ENCODE results near the gene KRTAP10-11. TPM values are rescaled to one million over a fixed set of nuclear protein-coding genes. Genes with fewer than 3 reads are reported as not detected.
"Not testable (repeated sequence)": the region's sequence is repeated elsewhere in the genome, so short reads cannot be mapped to it uniquely, and the experiment has no call there.

KRTAP10-11 gene
- total RNA-seq, 1 donor from 2014 or later = not detected

DNA sequence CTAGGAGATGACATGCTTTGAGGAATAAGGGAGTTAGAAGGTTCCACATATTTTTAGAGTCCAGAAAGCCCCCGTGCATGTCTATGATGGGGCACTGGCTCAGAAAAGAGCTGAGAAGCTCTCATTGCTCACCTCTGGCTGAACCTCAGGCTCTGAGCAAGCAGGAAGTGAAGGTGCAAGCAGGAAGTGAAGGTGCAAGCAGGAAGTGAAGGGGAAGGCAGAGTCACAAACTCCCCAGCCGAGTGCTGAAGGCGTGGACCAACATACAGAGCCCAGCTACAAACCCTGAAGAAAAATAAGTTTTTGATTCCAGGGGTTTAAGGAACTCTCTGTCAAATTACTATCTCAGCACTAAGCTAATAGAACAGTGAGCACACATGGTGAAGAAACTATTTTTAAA lies 27.3 kb upstream of the KRTAP10-11 start:
- ATAC-seq (peak; percentile 44), DNase-seq (no peak)
- Histone ChIP-seq H3K4me3 (no peak overlapping the region), H3K4me1 (no peaks in the 10 kb centered on the region), H3K27ac (peak overlapping the region; percentile 39), H3K36me3 (no peaks in the 10 kb centered on the region), H3K9me3 (peaks cover 9% of the 10 kb centered on the region), H3K27me3 (no peaks in the 10 kb centered on the region)
- TF ChIP-seq, protein P1, sequence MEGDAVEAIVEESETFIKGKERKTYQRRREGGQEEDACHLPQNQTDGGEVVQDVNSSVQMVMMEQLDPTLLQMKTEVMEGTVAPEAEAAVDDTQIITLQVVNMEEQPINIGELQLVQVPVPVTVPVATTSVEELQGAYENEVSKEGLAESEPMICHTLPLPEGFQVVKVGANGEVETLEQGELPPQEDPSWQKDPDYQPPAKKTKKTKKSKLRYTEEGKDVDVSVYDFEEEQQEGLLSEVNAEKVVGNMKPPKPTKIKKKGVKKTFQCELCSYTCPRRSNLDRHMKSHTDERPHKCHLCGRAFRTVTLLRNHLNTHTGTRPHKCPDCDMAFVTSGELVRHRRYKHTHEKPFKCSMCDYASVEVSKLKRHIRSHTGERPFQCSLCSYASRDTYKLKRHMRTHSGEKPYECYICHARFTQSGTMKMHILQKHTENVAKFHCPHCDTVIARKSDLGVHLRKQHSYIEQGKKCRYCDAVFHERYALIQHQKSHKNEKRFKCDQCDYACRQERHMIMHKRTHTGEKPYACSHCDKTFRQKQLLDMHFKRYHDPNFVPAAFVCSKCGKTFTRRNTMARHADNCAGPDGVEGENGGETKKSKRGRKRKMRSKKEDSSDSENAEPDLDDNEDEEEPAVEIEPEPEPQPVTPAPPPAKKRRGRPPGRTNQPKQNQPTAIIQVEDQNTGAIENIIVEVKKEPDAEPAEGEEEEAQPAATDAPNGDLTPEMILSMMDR (IDR thresholded peaks at IDR 0.05) = no peak
- intact Hi-C loops (cut with DNase I) = no loop called here

DNA sequence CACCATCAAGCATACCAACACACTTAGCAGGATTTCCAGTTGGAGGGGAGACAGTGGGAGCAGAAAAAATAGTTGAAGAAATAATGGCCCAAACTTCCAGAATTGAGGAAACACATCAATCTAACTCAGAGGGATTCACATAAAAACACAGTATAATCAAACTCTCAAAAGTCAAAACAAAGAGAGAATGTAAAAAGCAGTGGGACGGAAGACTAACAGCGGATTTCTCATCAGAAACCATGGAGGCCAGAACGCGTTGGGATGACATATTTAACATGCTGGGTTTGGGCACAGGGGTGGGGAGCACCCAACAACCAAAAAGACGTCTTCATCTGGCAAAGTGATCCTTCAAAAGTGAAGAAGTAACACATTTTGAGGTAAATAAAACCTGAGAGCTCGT lies 26.3 kb upstream of the KRTAP10-11 start:
- Histone ChIP-seq H3K4me3 (no peak overlapping the region), H3K27me3 (no peaks in the 10 kb centered on the region), H3K4me1 (no peaks in the 10 kb centered on the region), H3K36me3 (no peaks in the 10 kb centered on the region), H3K27ac (no peak overlapping the region), H3K9me3 (peaks cover 12% of the 10 kb centered on the region)
- DNase-seq = no peak
- intact Hi-C loops (cut with DNase I) = no loop called here
- no peak for ATAC-seq
- TF ChIP-seq, protein P1 (IDR thresholded peaks at IDR 0.05) = no peak

DNA sequence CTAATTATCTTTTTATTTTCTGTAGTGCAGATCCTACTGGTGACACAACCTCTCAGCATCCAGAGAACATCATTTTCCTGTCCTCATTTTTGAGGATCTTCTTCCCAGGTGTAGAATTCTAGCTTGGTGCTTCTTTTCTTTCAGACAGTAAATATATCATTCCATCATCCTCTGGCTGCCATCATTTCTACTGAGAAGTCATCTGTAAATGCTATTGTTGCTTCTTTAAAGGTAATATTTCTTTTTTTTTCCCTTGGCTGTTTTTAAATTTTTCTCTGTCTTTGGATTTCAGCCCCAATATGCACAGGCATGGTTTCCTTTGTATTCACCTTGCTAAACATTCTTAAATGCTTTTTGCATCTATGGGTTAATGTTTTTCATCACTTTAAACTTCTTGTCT lies 22.6 kb upstream of the KRTAP10-11 start:
- H3K4me1 ChIP-seq = no peaks in the 10 kb centered on the region
- no peak overlapping the region for H3K4me3 ChIP-seq
- DNase-seq (no peak), ATAC-seq (no peak)
- H3K27ac ChIP-seq = no peak overlapping the region
- H3K27me3 ChIP-seq = no peaks in the 10 kb centered on the region
- H3K36me3 ChIP-seq = no peaks in the 10 kb centered on the region
- intact Hi-C loops (cut with DNase I) = no loop called here
- TF ChIP-seq, protein P1 (IDR thresholded peaks at IDR 0.05) = no peak
- peaks cover 12% of the 10 kb centered on the region for H3K9me3 ChIP-seq

DNA sequence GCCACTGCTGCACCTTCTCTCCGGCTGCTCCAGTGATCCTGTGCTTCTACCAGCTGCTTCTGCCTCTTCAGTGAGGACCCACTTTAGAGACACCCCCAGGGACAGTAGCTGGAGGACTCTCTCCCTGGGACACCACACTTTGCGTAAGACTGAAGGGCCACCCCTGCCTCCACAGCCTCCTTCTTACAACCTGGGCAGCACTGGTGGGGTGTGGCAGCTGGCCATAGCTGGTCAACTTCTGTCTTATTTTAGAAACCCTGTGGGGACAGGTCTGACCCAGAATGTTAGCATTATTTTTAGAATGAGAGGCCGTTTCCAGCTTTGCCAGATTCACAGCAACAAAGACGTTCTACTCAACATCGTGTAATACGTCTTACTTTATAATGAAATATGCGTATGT lies 20.5 kb upstream of the KRTAP10-11 start:
- intact Hi-C loops (cut with DNase I) = no loop called here
- no peak overlapping the region for H3K4me3 ChIP-seq
- DNase-seq = no peak
- no peaks in the 10 kb centered on the region for H3K36me3 ChIP-seq
- H3K27ac ChIP-seq = no peak overlapping the region
- H3K27me3 ChIP-seq = no peaks in the 10 kb centered on the region
- peaks cover 12% of the 10 kb centered on the region for H3K9me3 ChIP-seq
- H3K4me1 ChIP-seq = no peaks in the 10 kb centered on the region
- TF ChIP-seq, protein P1 (IDR thresholded peaks at IDR 0.05) = no peak
- ATAC-seq = no peak

DNA sequence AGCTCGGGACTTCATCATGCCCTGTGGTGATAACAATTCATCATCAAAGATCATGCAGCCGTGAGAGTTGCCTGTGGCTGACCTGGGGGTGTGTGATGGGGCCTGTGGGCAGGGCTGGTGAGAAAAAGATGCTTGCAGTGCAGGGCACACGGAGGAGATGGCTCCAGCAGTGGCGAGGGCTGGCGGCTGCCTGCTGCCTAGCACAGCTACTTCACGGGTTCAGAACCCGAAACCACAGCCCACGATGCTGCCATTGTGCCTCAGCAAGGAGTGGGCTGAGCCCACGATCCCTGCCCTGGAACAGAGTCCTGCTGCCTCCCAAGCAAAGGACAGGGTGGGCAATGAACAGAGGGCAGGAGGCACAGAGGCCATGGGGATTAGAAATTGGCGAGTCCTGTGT lies 20.0 kb upstream of the KRTAP10-11 start:
- Histone ChIP-seq H3K4me3 (no peak overlapping the region), H3K4me1 (no peaks in the 10 kb centered on the region), H3K36me3 (no peaks in the 10 kb centered on the region), H3K27ac (no peak overlapping the region), H3K27me3 (no peaks in the 10 kb centered on the region), H3K9me3 (peaks cover 17% of the 10 kb centered on the region)
- ATAC-seq (no peak), DNase-seq (no peak)
- TF ChIP-seq, protein P1 (IDR thresholded peaks at IDR 0.05) = no peak
- intact Hi-C loops (cut with DNase I) = no loop called here

DNA sequence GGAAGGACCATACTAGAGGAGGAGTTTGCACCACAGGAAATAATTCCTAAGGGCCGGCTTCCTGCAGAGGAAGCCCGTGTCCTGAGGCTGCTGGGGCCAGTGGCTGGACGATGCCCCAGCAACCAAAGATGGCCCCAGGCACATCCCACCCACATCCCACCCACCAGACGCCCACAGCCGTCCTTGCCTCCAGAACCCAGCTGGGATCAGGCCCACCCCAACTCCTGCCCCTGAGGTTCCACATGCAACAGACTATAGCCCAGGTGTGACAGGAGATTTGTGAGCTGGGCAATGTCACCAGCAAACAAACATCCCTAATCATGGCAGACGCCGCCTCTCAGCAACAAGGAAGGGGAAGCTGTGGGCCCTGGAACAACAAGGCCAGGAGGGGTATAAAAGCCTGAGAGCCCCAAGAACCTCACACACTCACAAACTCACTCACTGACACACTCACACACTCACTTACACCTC lies 19.5 kb upstream of the KRTAP10-11 start, which contains the start of gene KRTAP10-9:
Gene KRTAP10-9, plus strand, starts transcription at position 421 of the 471 bp plus-strand sequence. CDS start 79 bp downstream, outside the sequence.
- no peaks in the 10 kb centered on the region for H3K27me3 ChIP-seq
- no peak within 1 kb of the TSS for H3K27ac ChIP-seq
- H3K9me3 ChIP-seq = peaks cover 20% of the 10 kb centered on the region
- TF ChIP-seq, protein P1 (IDR thresholded peaks at IDR 0.05) = no peak
- H3K4me1 ChIP-seq = no peaks in the 10 kb centered on the region
- no peaks in the 10 kb centered on the region for H3K36me3 ChIP-seq
- DNase-seq = no peak
- intact Hi-C loops (cut with DNase I) = no loop called here
- no peak within 1 kb of the TSS for H3K4me3 ChIP-seq
- ATAC-seq = no peak

DNA sequence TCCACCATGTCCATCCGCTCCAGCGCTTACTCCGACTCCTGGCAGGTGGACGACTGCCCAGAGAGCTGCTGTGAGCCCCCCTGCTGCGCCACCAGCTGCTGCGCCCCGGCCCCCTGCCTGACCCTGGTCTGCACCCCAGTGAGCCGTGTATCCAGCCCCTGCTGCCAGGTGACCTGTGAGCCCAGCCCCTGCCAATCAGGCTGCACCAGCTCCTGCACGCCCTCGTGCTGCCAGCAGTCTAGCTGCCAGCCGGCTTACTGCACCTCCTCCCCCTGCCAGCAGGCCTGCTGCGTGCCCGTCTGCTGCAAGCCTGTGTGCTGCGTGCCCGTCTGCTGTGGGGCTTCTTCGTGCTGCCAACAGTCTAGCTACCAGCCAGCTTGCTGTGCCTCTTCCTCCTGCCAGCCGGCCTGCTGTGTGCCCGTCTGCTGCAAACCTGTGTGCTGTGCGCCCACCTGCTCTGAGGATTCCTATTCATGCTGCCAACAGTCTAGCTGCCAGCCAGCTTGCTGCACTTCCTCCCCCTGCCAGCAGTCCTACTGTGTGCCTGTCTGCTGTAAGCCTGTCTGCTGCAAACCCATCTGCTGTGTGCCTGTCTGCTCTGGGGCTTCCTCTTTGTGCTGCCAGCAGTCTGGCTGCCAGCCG lies 18.9 kb upstream of the KRTAP10-11 start:
- H3K36me3 ChIP-seq; H3K4me1 ChIP-seq; H3K27ac ChIP-seq; DNase-seq; H3K27me3 ChIP-seq; H3K4me3 ChIP-seq; ATAC-seq; intact Hi-C loops (cut with DNase I): not testable (repeated sequence)
- H3K9me3 ChIP-seq = peaks cover 20% of the 10 kb centered on the region

DNA sequence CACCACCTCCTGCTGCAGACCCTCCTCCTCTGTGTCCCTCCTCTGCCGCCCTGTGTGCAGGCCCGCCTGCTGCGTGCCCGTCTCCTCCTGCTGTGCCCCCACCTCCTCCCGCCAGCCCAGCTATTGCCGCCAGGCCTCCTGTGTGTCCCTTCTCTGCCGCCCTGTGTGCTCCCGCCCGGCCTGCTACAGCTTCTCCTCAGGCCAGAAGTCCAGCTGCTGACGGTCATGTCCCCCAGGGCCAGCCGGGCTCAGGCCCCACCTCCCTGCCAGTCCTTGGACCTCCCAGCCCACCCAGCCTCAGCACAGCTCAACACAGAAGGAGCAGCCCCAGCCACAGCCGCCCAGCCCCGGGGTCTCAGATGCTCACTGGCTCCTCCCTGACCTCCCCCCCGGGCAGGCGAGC lies 18.4 kb upstream of the KRTAP10-11 start:
- peak; percentile 52 for DNase-seq
- ATAC-seq; H3K4me1 ChIP-seq; intact Hi-C loops (cut with DNase I); H3K4me3 ChIP-seq; H3K36me3 ChIP-seq; H3K27ac ChIP-seq; H3K27me3 ChIP-seq: not testable (repeated sequence)
- peaks cover 18% of the 10 kb centered on the region for H3K9me3 ChIP-seq

Measured in upper lobe of right lung (tissue), 1 donor.